Activated CD4-positive, alpha-beta T cell treated with anti-CD3 and anti-CD28 coated beads, Interleukin-2, amount 50 U/mL, for 1 hour (primary cell): ENCODE measurements around the gene HECW1.

Experiments
- DNase-seq: peaks from one replicate; pipeline ENCODE4 v3.0.0-alpha.2; 2020

The HECW1 gene

GRCh38 chr7:43274752-43275151 lies 162.3 kb downstream of the HECW1 start:
- DNase-seq, result no peak

DNA sequence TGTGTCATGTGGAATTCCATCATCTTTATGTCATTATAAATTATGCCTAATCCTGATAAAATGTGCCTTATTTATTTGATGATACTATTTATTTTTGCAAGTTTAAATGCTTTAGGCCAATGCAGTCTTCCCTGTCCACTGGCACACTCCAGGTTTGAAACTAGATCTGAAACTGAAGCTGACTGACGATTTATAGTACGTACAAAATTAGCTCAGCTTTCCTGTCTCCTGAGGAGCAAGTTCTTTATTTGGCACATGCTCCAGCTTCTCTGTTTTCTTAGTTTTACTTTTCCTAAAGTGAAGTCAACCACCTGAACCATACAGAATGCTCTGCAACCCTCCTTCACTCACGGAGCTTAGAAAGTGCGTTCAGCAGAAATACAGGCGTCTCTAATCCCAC lies 164.1 kb downstream of the HECW1 start:
- DNase-seq, result no peak

DNA sequence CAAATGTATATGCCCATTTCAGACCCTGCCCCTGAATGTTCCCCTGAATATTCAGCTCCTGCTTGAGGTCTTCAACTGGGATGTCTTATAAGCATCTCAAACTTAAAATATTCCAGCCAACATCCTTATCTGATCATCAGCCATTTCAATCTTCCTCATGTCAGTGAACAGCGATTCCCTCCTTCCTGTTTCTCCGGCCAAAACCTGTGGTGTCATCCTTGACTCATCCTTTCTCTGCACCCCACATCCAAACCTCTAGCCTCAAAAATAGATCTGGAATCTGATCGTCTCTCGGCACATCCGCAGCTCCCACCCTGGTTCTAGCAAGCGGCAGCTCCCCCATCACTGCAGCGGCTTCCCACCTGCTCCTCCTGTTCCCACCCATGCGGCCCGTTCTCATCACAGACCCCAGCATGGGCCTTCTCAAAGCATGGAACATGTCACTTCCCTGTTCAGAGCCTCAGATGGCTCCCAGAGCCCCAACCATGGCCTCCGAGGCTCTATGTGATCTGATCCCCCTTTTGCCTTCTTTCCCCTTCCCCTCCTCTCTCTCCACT lies 165.7 kb downstream of the HECW1 start:
- DNase-seq, result no peak

GRCh38 chr7:43281268-43281667 lies 168.8 kb downstream of the HECW1 start:
- DNase-seq, result no peak

DNA sequence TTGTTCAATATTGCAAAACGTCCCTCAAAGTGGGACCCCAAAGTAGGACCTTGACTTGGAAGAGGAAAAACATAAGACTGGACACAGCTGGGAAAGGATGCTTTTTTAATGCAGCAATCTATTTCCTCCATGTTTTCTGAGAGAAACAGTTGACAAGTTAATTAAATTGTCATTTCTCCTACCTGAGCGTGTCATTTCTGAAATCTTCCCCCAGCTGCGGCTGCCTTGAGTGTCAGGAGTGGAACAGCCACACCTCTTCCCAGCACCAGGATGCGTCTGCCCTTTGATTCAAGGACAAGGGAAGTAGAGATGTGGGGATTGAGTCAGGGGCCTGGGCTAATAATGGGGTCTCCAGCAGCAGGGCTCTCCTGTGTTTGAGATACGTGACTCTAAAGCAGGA lies 171.3 kb downstream of the HECW1 start:
- DNase-seq, result no peak

DNA sequence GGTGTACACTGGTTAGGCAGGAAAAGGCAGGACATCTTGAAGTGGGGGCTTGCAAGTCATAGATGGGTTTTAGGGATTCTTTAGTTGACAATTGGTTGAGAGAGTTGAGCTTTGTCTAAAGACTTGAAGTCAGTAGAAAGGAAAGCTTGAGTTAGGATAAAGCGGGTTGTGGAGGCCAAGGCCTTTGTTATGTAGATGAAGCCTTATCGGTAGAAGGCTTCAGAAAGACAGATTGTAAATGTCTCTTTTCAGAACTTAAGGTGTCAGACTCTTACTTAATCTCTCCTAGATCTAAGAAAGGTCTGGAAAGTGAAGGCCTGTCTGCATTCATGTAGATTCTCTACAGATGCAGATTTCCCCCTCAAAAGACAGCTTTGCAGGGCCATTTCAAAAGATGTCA lies 177.4 kb downstream of the HECW1 start:
- DNase-seq, result no peak

DNA sequence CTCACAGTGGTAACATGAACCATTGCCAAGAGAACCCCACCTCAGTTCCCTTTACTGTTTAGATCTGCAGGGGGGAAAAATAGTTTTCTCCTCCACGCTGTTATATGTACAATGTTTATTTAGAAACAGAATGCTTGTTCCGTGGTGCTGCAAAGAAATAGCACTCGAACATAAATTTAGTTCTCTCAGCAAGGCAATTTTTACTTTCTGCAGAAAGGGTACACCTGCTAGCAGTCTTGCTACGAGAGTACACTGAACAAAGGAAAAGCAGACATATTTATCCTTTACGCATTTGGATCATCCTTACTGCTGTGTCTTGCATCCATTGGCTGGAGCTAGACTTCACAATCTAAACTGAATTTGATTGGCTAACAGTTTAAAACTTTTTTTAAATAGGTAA lies 178.5 kb downstream of the HECW1 start:
- DNase-seq, result no peak

DNA sequence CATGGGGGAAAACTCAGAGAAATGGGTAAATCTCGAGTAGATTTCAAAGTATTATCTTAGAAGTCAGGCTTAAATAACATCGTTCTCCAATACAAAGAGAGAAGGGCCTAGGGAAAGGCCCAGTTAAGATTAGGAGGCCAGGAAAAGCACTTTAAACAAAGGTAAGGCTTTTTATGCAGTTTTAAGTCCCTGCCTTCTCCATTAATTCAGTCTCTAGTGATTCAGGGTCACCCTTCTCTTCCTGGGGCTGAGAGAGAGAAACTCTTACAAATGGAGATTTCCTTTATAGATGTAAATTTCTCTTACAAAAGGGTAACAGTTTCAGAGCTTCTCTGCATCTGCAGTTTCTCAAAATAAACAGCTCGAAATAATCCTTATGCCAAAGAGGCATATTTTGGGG lies 179.3 kb downstream of the HECW1 start:
- no peak for DNase-seq

DNA sequence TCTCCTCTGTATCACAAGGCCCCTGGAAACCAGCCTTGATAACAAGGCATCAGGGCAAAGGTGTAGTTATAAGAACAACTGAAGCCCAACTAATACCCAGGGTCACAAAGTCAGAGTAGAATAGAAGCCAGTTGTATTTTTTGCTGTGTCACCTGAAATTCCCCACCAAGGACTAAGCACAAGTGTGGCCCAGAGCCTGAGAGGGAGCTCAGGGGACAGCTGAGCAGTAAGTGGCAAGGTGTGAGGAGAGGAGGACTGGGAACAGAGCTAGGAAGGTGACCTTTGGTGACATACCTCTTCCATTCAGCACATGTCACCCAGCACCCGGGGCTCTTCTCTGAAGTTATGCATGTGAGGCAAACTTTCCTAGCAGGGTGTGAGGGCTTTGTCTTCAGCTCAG lies 179.9 kb downstream of the HECW1 start:
- no peak for DNase-seq

GRCh38 chr7:43294080-43294630 lies 181.7 kb downstream of the HECW1 start:
- DNase-seq, result no peak

DNA sequence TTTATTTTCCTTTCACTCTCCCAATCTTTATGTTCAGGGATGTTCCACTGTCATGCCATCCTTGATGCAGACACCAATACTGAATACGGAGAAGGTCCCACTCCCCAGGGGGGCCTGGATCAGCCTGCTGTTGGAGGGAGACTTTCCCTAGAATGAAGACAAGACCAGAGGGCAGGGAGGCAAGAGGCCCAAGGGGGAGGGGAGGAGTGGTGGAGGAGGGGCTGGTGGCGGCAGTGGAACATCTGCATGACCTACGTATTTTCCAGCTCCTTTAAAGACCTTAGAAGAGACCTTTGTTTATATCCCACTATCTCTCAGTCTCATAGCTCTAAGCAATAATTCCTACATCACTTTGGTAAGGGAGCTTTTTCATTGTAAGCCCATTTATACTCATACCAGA lies 183.0 kb downstream of the HECW1 start:
- no peak for DNase-seq

DNA sequence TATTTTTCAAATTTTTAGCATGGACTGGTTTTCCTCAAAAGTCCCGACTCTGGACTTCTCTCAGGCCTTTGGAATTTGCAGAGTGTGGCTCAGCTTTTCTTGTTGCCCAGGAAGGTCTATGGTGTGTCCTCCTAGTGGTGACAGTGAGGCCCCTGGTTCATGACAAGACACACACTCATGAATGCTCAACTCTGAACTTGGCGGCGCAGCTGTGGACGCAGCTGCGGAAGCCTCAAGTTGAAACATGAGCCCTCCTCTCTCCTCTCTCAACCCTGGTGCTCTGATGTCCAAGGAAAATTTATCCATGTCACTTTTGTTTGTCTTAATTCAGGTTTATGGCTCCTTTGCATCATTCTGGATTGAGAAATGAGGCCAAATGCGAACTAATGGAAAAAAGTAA lies 183.9 kb downstream of the HECW1 start:
- no peak for DNase-seq

- no peak for DNase-seq
Measured at GRCh38 chr7:43298617-43299016, 186.2 kb downstream of the HECW1 start.

- DNase-seq, result no peak
Measured at GRCh38 chr7:43300121-43300520, 187.7 kb downstream of the HECW1 start.

- no peak for DNase-seq
Measured at GRCh38 chr7:43302211-43302711, 189.8 kb downstream of the HECW1 start.

DNA sequence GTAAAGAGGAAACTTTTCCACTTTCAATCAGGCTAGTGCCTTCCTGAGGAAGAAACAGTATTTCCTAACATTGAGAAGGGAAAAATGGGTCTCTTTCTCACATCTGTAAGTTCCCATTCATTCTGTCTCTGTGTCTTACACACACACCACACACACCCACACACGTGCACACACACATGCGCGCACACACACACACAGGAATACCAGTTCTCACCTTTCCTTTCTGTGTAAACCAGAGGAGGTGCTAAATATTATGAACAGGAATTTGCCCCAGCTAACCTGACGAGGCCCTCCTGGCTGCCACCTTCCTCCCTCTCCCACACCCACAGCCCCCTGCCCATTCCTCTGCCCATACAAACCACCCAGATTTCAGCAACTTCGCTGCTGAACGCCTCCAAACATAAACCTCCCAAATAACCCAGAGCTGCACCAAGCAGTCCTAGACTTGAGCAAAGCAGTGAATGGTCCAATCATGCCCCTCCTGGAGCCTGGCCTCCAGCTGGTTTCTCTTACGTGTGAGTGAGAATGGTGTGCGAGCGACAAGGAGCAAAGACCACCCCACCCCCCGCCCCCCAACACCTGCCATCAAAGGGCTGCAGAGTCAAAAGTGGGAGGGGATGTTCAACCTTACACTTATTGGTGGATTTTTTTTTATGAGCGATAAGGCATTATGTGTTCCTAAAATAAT lies 190.5 kb downstream of the HECW1 start:
- DNase-seq, result no peak

GRCh38 chr7:43303740-43304241 lies 191.3 kb downstream of the HECW1 start:
- DNase-seq, result no peak

DNA sequence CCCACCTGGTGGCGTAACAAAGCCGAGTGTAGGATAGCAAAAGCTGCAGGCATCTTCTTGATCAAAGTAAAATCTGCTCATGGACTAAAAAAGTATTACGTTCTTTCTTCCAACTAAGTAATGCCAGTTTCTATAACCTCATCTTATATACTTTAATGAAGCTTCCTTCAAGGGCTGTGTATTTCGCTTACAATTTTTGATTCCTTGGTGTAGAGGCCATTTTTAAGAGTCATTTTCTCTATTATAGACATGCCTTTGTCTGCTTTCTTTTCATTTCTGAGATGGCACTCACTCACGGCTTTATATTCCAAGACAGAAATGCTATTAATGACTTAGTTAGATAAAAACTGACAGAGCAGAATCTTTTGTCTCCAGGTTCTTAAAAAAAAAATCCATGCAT lies 194.0 kb downstream of the HECW1 start:
- no peak for DNase-seq

DNA sequence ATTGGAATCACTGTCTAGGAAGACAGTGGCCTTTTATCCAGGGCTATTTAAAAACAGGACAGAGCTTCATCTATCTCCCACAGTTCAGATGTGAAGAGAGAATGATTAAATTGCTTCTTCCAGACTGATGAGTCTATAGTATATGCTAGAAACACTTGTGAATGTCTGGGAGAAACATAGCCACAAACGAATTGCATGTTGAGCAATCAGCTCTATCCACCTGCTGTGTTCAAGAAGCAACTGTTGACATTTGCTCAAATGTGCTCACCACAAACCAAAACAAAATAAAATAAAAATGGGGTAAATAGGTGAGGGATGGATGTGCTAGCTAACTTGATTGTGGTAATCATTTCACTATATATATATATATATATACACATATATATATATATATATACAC lies 195.1 kb downstream of the HECW1 start:
- DNase-seq, result no peak

DNA sequence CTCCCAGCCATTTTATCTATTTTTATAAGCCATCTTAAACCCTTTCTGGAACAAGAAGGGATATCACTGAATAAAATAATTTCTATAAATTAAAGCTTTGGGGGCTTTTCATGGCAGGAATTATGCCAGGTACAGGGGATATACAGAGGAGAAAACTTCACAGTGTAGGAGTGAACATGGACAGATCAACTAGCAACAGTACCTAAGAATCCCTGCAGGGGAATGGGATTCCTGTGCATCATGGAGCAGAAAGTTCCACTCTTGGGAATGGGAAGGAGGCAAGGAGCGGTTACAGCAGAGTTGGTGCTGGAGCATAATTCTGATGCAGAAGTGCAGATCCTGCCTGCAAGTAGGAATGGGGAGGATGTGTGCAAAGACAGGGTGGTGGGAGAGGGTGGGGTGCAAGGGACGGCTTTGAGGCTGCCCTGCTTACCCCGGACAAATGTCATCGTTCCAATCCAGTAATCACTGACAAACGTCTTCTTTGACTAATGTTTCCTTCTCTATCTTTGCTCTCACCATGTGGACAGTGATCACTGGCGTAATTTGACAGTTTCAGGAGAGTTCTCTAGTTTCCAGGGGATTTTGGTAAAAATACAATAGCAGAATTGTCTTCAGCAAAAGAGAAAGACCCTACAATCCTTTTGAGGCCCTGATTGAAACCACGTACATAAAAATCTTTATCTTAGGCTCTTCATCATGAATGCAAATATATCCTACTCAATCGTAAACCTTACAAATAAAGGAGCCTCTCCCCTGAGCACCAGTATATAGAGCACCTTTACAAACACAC lies 196.7 kb downstream of the HECW1 start:
- DNase-seq, result no peak

GRCh38 chr7:43309706-43310022 lies 197.2 kb downstream of the HECW1 start:
- DNase-seq, result no peak

GRCh38 chr7:43311052-43311451 lies 198.6 kb downstream of the HECW1 start:
- no peak for DNase-seq

DNA sequence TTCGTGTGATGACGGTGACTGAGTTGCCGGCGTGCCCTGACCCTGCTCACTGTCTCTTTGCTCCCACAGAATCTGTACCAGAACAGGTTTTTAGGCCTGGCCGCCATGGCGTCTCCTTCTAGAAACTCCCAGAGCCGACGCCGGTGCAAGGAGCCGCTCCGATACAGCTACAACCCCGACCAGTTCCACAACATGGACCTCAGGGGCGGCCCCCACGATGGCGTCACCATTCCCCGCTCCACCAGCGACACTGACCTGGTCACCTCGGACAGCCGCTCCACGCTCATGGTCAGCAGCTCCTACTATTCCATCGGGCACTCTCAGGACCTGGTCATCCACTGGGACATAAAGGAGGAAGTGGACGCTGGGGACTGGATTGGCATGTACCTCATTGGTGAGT lies 199.2 kb downstream of the HECW1 start:
- no peak for DNase-seq
